Measurements from ENCODE around the gene AMBP. TPM values are rescaled to one million over a fixed set of nuclear protein-coding genes. Genes with fewer than 3 reads are reported as not detected.

The AMBP gene
- total RNA-seq, 1 experiment from 2014 or later, result 0.20 TPM

GRCh38 chr9:114023961-114024360 lies 54.1 kb downstream of the AMBP start:
- Histone ChIP-seq H2BK20ac (ENCODE audit: low read depth, low read length, poor library complexity, severe bottlenecking) (no peak overlapping the region), H3K79me1 (ENCODE audit: insufficient read depth, low read depth, low read length, poor library complexity, severe bottlenecking) (no peaks in the 10 kb centered on the region), H2AK5ac (ENCODE audit: insufficient read length, low read length) (no peak overlapping the region), H2BK15ac (ENCODE audit: low read depth, low read length) (no peak overlapping the region), H3K4me2 (ENCODE audit: insufficient read depth, insufficient read length, low read length) (no peak overlapping the region), H3K4me1 (ENCODE audit: insufficient read depth, low read length) (no peaks in the 10 kb centered on the region), H4K91ac (ENCODE audit: insufficient read length, low read depth, low read length) (no peak overlapping the region), H2BK120ac (ENCODE audit: low read depth, low read length, poor library complexity, severe bottlenecking) (no peak overlapping the region), H2AFZ (ENCODE audit: low read length) (no peak overlapping the region), H3K23ac (ENCODE audit: insufficient read length, low read depth, low read length) (no peak overlapping the region), H3K4ac (ENCODE audit: low read depth, low read length) (no peak overlapping the region), H3K56ac (ENCODE audit: insufficient read length, low read depth, low read length) (no peak overlapping the region), H3K79me2 (ENCODE audit: insufficient read depth, low read length) (no peaks in the 10 kb centered on the region), H4K20me1 (ENCODE audit: control insufficient read depth, insufficient read depth, insufficient read length) (no peaks in the 10 kb centered on the region), H3K23me2 (ENCODE audit: insufficient read length, low read depth, low read length, poor library complexity, severe bottlenecking) (no peaks in the 10 kb centered on the region), H3K9ac (ENCODE audit: extremely low read depth, insufficient read length, low read length) (no peak overlapping the region), H3K14ac (ENCODE audit: insufficient read depth, low read length) (no peak overlapping the region), H3K27ac (ENCODE audit: insufficient read length, low read depth, low read length) (no peak overlapping the region), H3K9me3 (ENCODE audit: control insufficient read depth, low read depth, low read length) (no peaks in the 10 kb centered on the region), H3K18ac (ENCODE audit: insufficient read length, low read depth, low read length) (no peak overlapping the region), H2BK5ac (ENCODE audit: insufficient read length, low read length) (no peak overlapping the region), H3K27me3 (ENCODE audit: insufficient read depth, low read length) (no peaks in the 10 kb centered on the region), H3T11ph (ENCODE audit: low read length) (no peak overlapping the region), H2BK12ac (ENCODE audit: insufficient read length, low read depth, low read length) (no peak overlapping the region), H4K8ac (replicated peaks; ENCODE audit: insufficient read length, low read depth, low read length) (no peak overlapping the region), H4K5ac (ENCODE audit: insufficient read length, low read depth, low read length) (no peak overlapping the region)
- H3K4me3 Mint-ChIP-seq, result no peak overlapping the region
- H3K36me3 Mint-ChIP-seq (ENCODE audit: insufficient read depth in 1 of 3, low read depth in 3 of 3), result peaks cover 43 to 55% (median 48%) of the 10 kb centered on the region in 3 experiments
- DNase-seq, result no peak
- H3K27ac Mint-ChIP-seq, result no peak overlapping the region
- H3K9me3 Mint-ChIP-seq, result peaks cover 18 to 20% of the 10 kb centered on the region in 2 experiments
- no peaks in the 10 kb centered on the region for H3K27me3 Mint-ChIP-seq (ENCODE audit: low read depth)
- no CpG with 5 or more reads among the region's 1 CpG for WGBS (ENCODE audit: extremely low coverage, insufficient read length, low lambda C conversion rate)
- H3K4me1 Mint-ChIP-seq, result peaks cover 7% of the 10 kb centered on the region in 2 experiments
- TF ChIP-seq, protein P1, sequence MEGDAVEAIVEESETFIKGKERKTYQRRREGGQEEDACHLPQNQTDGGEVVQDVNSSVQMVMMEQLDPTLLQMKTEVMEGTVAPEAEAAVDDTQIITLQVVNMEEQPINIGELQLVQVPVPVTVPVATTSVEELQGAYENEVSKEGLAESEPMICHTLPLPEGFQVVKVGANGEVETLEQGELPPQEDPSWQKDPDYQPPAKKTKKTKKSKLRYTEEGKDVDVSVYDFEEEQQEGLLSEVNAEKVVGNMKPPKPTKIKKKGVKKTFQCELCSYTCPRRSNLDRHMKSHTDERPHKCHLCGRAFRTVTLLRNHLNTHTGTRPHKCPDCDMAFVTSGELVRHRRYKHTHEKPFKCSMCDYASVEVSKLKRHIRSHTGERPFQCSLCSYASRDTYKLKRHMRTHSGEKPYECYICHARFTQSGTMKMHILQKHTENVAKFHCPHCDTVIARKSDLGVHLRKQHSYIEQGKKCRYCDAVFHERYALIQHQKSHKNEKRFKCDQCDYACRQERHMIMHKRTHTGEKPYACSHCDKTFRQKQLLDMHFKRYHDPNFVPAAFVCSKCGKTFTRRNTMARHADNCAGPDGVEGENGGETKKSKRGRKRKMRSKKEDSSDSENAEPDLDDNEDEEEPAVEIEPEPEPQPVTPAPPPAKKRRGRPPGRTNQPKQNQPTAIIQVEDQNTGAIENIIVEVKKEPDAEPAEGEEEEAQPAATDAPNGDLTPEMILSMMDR (conservative IDR thresholded peaks at IDR 0.05), result no peak
